ENCODE results near the gene C16orf95.

The C16orf95 gene

GRCh38 chr16:87316450-87316922 is 706 bp downstream of the C16orf95 start:
- DNase-seq (ENCODE audit: low read depth): no peak

GRCh38 chr16:87314990-87315420 is 2.2 kb downstream of the C16orf95 start:
- no peak for DNase-seq (ENCODE audit: low read depth)

- no peak for DNase-seq (ENCODE audit: low read depth)
Observed at GRCh38 chr16:87312008-87312407, 5.2 kb downstream of the C16orf95 start.

GRCh38 chr16:87311387-87311786 is 5.8 kb downstream of the C16orf95 start:
- DNase-seq (ENCODE audit: low read depth): no peak

- no peak for DNase-seq (ENCODE audit: low read depth)
Observed at GRCh38 chr16:87310610-87311009, 6.6 kb downstream of the C16orf95 start.

GRCh38 chr16:87309620-87310525 is 7.3 kb downstream of the C16orf95 start:
- DNase-seq (ENCODE audit: low read depth): no peak

- no peak for DNase-seq (ENCODE audit: low read depth)
Observed at GRCh38 chr16:87308826-87309225, 8.4 kb downstream of the C16orf95 start.

GRCh38 chr16:87306516-87306915 is 10.7 kb downstream of the C16orf95 start:
- DNase-seq (ENCODE audit: low read depth): no peak

- DNase-seq (ENCODE audit: low read depth): no peak
Observed at GRCh38 chr16:87305505-87306391, 11.4 kb downstream of the C16orf95 start.

- no peak for DNase-seq (ENCODE audit: low read depth)
Observed at GRCh38 chr16:87304951-87305350, 12.2 kb downstream of the C16orf95 start.

GRCh38 chr16:87303962-87304521 is 13.2 kb downstream of the C16orf95 start:
- no peak for DNase-seq (ENCODE audit: low read depth)

GRCh38 chr16:87303431-87303930 is 13.7 kb downstream of the C16orf95 start:
- no peak for DNase-seq (ENCODE audit: low read depth)

GRCh38 chr16:87298857-87299465 is 18.2 kb downstream of the C16orf95 start:
- DNase-seq (ENCODE audit: low read depth): no peak

- DNase-seq (ENCODE audit: low read depth): peak; percentile 16
Observed at GRCh38 chr16:87297918-87298631, 19.1 kb downstream of the C16orf95 start.

- no peak for DNase-seq (ENCODE audit: low read depth)
Observed at GRCh38 chr16:87297407-87297806, 19.8 kb downstream of the C16orf95 start.

GRCh38 chr16:87295661-87296531 is 21.3 kb downstream of the C16orf95 start:
- no peak for DNase-seq (ENCODE audit: low read depth)

GRCh38 chr16:87295259-87295658 is 21.9 kb downstream of the C16orf95 start:
- no peak for DNase-seq (ENCODE audit: low read depth)

GRCh38 chr16:87293990-87294389 is 23.2 kb downstream of the C16orf95 start:
- no peak for DNase-seq (ENCODE audit: low read depth)

GRCh38 chr16:87291944-87292343 is 25.2 kb downstream of the C16orf95 start:
- DNase-seq (ENCODE audit: low read depth): no peak

GRCh38 chr16:87288753-87289362 is 28.3 kb downstream of the C16orf95 start:
- DNase-seq (ENCODE audit: low read depth): no peak
